HUES64 (cell line): ENCODE measurements around the gene NECAB2.

Source experiments
- H3K27ac ChIP-seq: 2 replicates; pipeline ENCODE4 v1.7.0; 2013; ENCODE audit warnings: low read depth, low read length, inconsistent platforms
- H3K27me3 ChIP-seq: 2 replicates; pipeline ENCODE4 v1.6.1; 2013; ENCODE audit warnings: mild to moderate bottlenecking, low read length; ENCODE audit not compliant: insufficient read depth
- H3K36me3 ChIP-seq: 2 replicates; pipeline ENCODE4 v1.6.1; 2013; ENCODE audit warnings: mild to moderate bottlenecking, low read length; ENCODE audit not compliant: insufficient read depth
- H3K4me1 ChIP-seq: 2 replicates; pipeline ENCODE4 v1.6.1; 2013; ENCODE audit warnings: mild to moderate bottlenecking, low read length, moderate library complexity; ENCODE audit not compliant: insufficient read depth
- H3K4me3 ChIP-seq: 2 replicates; pipeline ENCODE4 v1.5.1; 2013; ENCODE audit warnings: mild to moderate bottlenecking, low read length, moderate library complexity
- H3K9ac ChIP-seq: 2 replicates; pipeline ENCODE4 v1.6.1; 2013; ENCODE audit warnings: mild to moderate bottlenecking, low read depth, low read length
- H3K9me3 ChIP-seq: 2 replicates; pipeline ENCODE4 v1.6.1; 2013; ENCODE audit warnings: low read depth, low read length; ENCODE audit not compliant: insufficient read depth
- WGBS: fragments of 150-250, 120-280 bp; methylation state at CpG from one replicate; pipeline ENCODE4 v1.1.7; 2013; ENCODE audit warnings: missing lambda C conversion rate; 5-methylcytosine and 5-hydroxymethylcytosine counted together

The NECAB2 gene

DNA sequence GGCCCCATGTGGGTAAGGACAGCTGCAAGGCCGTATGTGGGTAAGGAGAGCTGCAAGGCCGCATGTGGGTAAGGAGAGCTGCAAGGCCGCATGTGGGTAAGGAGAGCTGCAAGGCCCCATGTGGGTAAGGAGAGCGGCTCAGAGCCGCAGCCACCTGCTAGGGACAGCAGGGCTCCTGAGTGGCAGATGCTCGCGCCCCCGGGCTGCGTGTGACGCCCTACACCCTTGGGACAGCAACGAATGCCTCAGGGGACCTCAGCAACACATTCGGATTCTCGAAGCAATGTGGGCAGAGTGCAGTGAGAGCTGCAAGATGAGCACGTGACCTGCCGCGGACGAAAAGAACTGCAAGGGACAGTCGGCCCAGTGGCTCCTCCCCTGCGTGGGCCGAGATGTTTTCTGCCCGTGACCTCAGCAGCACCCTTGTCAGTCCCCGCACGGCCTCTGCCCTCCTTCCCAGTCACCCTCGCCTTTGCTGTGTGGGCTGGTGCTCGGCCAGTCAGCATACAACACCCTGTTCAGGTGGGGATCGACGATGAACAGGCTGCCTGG, 84.1 kb downstream of the NECAB2 start:
- Histone ChIP-seq H3K9me3 (no peaks in the 10 kb centered on the region), H3K4me3 (no peak overlapping the region), H3K4me1 (0 out of 2 replicates have a peak, but pooled peaks cover 3% of the 10 kb centered on the region), H3K27me3 (no peaks in the 10 kb centered on the region), H3K36me3 (peaks cover 36% of the 10 kb centered on the region), H3K27ac (no peak overlapping the region), H3K9ac (no peak overlapping the region)
- WGBS = 94% methylated on average over 27 of the region's 27 CpGs
